ENCODE measurements around the gene DMTF1. TPM values are rescaled to one million over a fixed set of nuclear protein-coding genes. Genes with fewer than 3 reads are reported as not detected.
A peak's percentile ranks its signal among the peaks of the same experiment; 100 is the strongest.

Gene DMTF1
- total RNA-seq, 4 donors from 2014 or later: 125 to 174 (median 146) TPM

DNA sequence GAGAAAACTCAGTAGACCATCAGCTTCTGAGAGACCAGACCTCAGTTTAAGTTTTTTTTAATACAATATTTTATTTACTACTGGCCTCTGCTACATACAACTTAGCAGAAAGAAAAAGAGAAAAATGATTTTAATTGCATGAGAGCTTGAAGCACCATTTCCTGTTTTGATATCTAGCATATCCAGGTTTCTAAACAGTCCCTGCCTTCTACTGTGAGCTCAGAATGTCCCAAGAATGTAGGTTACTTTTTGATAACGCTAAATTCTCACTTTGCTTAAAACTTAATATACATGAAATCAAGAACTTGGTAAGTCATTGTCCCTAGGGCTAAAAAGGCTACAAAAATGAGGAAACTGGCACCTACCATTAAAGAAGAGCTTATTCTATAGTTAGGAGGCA lies 60.2 kb downstream of the DMTF1 start:
- no peaks in the 10 kb centered on the region for H3K27me3 ChIP-seq
- H3K27ac ChIP-seq: peak overlapping the region in 2 of 3 donors; percentile 19 to 40
- no peaks in the 10 kb centered on the region for H3K36me3 ChIP-seq
- H3K4me1 ChIP-seq: peaks cover 48 to 65% of the 10 kb centered on the region in 2 donors
- no peak overlapping the region for H3K4me3 ChIP-seq (replicated peaks in 1 of 3)
- intact Hi-C loops (cut with DNase I): no loop called here
- DNase-seq: no peak
- no peak for TF ChIP-seq POLR2A (IDR thresholded peaks at IDR 0.05)
- TF ChIP-seq, protein P1, sequence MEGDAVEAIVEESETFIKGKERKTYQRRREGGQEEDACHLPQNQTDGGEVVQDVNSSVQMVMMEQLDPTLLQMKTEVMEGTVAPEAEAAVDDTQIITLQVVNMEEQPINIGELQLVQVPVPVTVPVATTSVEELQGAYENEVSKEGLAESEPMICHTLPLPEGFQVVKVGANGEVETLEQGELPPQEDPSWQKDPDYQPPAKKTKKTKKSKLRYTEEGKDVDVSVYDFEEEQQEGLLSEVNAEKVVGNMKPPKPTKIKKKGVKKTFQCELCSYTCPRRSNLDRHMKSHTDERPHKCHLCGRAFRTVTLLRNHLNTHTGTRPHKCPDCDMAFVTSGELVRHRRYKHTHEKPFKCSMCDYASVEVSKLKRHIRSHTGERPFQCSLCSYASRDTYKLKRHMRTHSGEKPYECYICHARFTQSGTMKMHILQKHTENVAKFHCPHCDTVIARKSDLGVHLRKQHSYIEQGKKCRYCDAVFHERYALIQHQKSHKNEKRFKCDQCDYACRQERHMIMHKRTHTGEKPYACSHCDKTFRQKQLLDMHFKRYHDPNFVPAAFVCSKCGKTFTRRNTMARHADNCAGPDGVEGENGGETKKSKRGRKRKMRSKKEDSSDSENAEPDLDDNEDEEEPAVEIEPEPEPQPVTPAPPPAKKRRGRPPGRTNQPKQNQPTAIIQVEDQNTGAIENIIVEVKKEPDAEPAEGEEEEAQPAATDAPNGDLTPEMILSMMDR (IDR thresholded peaks at IDR 0.05): no peak
- H3K9me3 ChIP-seq: no peaks in the 10 kb centered on the region
- 68 to 85% methylated on average over 1 of the region's 1 CpG for WGBS, 2 donors

DNA sequence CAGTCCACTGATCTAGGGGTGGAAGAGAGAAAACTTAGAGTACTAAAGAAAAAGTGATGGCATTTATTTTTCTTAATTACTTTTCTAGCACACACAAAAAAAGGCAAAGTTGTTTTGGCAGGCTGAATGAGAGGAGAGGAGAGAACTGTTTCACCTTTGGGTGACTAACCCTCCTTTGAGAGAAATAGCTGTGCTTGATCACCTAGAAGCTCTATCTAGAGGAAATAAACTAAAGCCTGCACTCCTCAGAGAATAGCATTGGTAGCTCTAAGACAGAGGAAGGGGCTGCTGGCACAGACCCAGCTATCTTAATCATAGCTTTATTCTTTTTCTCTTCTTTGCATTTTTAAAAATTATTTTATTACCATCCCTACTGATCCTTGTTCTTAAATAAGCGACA lies 61.0 kb downstream of the DMTF1 start:
- DNase-seq: no peak
- intact Hi-C loops (cut with DNase I): no loop called here
- 94 to 97% methylated on average over 1 of the region's 1 CpG for WGBS, 2 donors

DNA sequence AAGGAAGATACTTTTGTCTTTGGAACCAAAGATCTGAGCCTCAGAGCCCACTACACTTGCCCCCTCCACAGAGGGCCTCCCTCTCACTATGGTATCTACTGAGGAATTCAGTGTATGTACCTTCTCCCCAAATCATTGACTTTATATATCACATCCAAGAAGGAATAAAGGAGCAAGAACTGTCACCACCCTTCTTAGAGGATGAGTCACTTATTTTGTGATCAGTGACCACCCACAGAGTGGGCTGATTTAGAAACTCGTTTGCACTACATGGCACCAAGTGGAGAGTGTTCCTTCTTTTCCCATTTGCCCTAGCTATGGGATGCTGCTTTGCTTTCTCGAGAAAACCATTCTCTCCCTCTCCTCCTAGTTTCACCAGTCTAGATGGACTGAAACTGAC lies 61.6 kb downstream of the DMTF1 start:
- H3K4me3 ChIP-seq (replicated peaks in 1 of 3): no peak overlapping the region
- no peak for TF ChIP-seq POLR2A (IDR thresholded peaks at IDR 0.05)
- TF ChIP-seq, protein P1 (IDR thresholded peaks at IDR 0.05): no peak
- intact Hi-C loops (cut with DNase I): no loop called here
- H3K36me3 ChIP-seq: no peaks in the 10 kb centered on the region
- peak overlapping the region in 2 of 3 donors; percentile 12 to 56 for H3K27ac ChIP-seq
- WGBS, 2 donors: 53 to 64% methylated on average over 2 of the region's 2 CpGs
- no peaks in the 10 kb centered on the region for H3K27me3 ChIP-seq
- no peak for DNase-seq
- peaks cover 49 to 69% of the 10 kb centered on the region in 2 donors for H3K4me1 ChIP-seq
- H3K9me3 ChIP-seq: no peaks in the 10 kb centered on the region

More for the DNA sequence above, 61.0 kb downstream of the DMTF1 start:
- peak overlapping the region in 2 of 3 donors; percentile 19 to 40 for H3K27ac ChIP-seq
- peaks cover 49 to 69% of the 10 kb centered on the region in 2 donors for H3K4me1 ChIP-seq
- no peaks in the 10 kb centered on the region for H3K9me3 ChIP-seq
- H3K36me3 ChIP-seq: no peaks in the 10 kb centered on the region
- no peak for TF ChIP-seq POLR2A (IDR thresholded peaks at IDR 0.05)
- TF ChIP-seq, protein P1 (IDR thresholded peaks at IDR 0.05): no peak
- H3K27me3 ChIP-seq: no peaks in the 10 kb centered on the region
- H3K4me3 ChIP-seq (replicated peaks in 1 of 3): no peak overlapping the region

DNA sequence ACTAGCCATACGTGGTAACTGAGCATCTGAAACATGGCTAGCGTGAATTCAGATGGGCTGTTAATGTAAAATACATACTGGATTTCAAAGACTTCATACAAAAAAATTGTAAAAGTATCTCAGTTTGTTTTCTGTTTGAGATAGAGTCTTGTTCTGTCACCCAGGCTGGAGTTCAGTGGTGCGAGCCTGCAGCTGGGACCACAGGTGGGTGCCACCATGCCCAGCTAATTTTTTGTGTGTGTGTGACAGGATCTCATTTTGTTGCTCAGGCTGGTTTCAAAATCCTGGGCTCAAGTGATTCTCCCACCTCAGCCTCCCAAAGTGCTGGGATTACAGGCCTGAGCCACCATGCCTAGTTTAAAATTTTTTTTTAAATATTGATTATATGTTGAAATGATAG lies 62.8 kb downstream of the DMTF1 start:
- intact Hi-C loops (cut with DNase I): no loop called here
- H3K27me3 ChIP-seq: no peaks in the 10 kb centered on the region
- H3K9me3 ChIP-seq: no peaks in the 10 kb centered on the region
- H3K36me3 ChIP-seq: no peaks in the 10 kb centered on the region
- TF ChIP-seq, protein P1 (IDR thresholded peaks at IDR 0.05): no peak
- no peak for TF ChIP-seq POLR2A (IDR thresholded peaks at IDR 0.05)
- H3K27ac ChIP-seq: peak overlapping the region in 1 of 3 donors; percentile 7
- 95 to 97% methylated on average over 3 of the region's 3 CpGs for WGBS, 2 donors
- DNase-seq: no peak
- peaks cover 49 to 69% of the 10 kb centered on the region in 2 donors for H3K4me1 ChIP-seq
- H3K4me3 ChIP-seq (replicated peaks in 1 of 3): no peak overlapping the region

DNA sequence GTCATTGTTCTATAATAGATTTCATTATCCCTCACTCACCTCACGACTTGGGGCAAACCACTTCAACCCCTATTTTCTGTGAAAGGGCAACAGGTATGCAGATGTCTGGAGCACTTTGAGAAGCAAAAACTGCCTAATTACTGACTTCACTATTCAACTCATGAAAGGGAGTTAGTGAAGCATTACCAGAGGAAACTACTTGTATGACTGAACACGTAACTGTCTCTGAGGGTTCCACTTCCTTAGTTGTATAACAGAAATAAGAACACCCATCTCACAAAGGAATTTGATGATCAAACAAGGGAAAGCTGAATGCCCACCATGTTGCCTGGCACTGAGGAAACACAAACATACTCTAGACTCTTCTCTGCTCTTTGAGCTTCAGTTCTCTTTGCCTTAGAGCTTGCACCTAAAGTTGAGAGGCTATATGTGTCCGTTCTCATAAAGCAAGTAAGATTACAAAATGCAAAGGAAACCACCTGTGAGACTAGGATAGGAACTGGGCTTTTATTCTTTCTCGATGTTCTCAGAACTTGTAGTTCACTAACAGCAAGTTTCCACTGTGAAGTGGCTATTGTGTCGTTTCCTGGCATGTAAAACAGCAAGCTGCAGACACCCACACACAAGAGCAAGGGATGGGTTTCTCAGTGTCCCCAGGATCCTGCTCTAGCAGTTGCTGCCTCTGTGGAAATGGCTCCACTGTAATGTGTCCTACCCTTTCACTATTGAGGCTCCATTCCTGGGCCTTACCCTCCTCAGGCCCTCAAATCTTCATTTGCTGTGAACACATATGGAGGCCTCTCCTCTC lies 64.7 kb downstream of the DMTF1 start:
- WGBS, 2 donors: 11 to 15% methylated on average over 5 of the region's 5 CpGs
- Histone ChIP-seq H3K4me3 (replicated peaks in 1 of 3) (peak overlapping the region in 1 of 3 donors; percentile 0), H3K36me3 (no peaks in the 10 kb centered on the region), H3K9me3 (no peaks in the 10 kb centered on the region), H3K27me3 (no peaks in the 10 kb centered on the region), H3K27ac (peak overlapping the region; percentile 59 to 99 (median 97)), H3K4me1 (peaks cover 47 to 57% of the 10 kb centered on the region in 2 donors)
- TF ChIP-seq, protein P1 (IDR thresholded peaks at IDR 0.05): no peak
- no peak for TF ChIP-seq POLR2A (IDR thresholded peaks at IDR 0.05)
- peak in 1 of 2 donors; percentile 16 for DNase-seq
- intact Hi-C loops (cut with DNase I): no loop called here
